ENCODE data around the gene SUPT6H.
A peak's percentile ranks its signal among the peaks of the same experiment; 100 is the strongest.

The SUPT6H gene

GRCh38 chr17:28635506-28635905 is 26.5 kb upstream of the SUPT6H start:
- no peak for DNase-seq (ENCODE audit: low read depth)
- TF ChIP-seq CTCF (conservative IDR thresholded peaks at IDR 0.05; ENCODE audit: control insufficient read depth, insufficient read depth, low read depth, low read length) = no peak
- no peak overlapping the region for H3K4me3 ChIP-seq (ENCODE audit: control insufficient read depth, low read depth, low read length)

GRCh38 chr17:28641579-28641978 is 20.4 kb upstream of the SUPT6H start:
- H3K4me3 ChIP-seq (ENCODE audit: control insufficient read depth, low read depth, low read length) = no peak overlapping the region
- no peak for TF ChIP-seq CTCF (conservative IDR thresholded peaks at IDR 0.05; ENCODE audit: control insufficient read depth, insufficient read depth, low read depth, low read length)
- no peak for DNase-seq (ENCODE audit: low read depth)

- peak overlapping the region; percentile 90 for H3K4me3 ChIP-seq (ENCODE audit: control insufficient read depth, low read depth, low read length)
- DNase-seq (ENCODE audit: low read depth) = peak; percentile 39
- peak; percentile 47 for TF ChIP-seq CTCF (conservative IDR thresholded peaks at IDR 0.05; ENCODE audit: control insufficient read depth, insufficient read depth, low read depth, low read length)
These were observed 17.8 kb upstream of the SUPT6H start for GRCh38 chr17:28643983-28644786.

- TF ChIP-seq CTCF (conservative IDR thresholded peaks at IDR 0.05; ENCODE audit: control insufficient read depth, insufficient read depth, low read depth, low read length) = no peak
- DNase-seq (ENCODE audit: low read depth) = peak; percentile 89
- H3K4me3 ChIP-seq (ENCODE audit: control insufficient read depth, low read depth, low read length) = peak within 1 kb of the TSS; percentile 90
These were observed 17.0 kb upstream of the SUPT6H start, which contains the start of gene BLTP2 for GRCh38 chr17:28644787-28645575. TSS of gene BLTP2 (minus strand) at chr17:28645158. CDS start at chr17:28645056, 102 bp downstream.

GRCh38 chr17:28645576-28645939 is 16.4 kb upstream of the SUPT6H start:
- TF ChIP-seq CTCF (conservative IDR thresholded peaks at IDR 0.05; ENCODE audit: control insufficient read depth, insufficient read depth, low read depth, low read length) = no peak
- H3K4me3 ChIP-seq (ENCODE audit: control insufficient read depth, low read depth, low read length) = peak overlapping the region; percentile 70
- DNase-seq (ENCODE audit: low read depth) = no peak

GRCh38 chr17:28646039-28646754 is 15.8 kb upstream of the SUPT6H start:
- no peak for TF ChIP-seq CTCF (conservative IDR thresholded peaks at IDR 0.05; ENCODE audit: control insufficient read depth, insufficient read depth, low read depth, low read length)
- no peak for DNase-seq (ENCODE audit: low read depth)
- H3K4me3 ChIP-seq (ENCODE audit: control insufficient read depth, low read depth, low read length) = no peak overlapping the region

Measured in fibroblast of mammary gland (primary cell).